Keratinocyte (primary cell): ENCODE data around the gene NCOA7.

Source experiments
- CTCF ChIP-seq, 3 experiments: IDR thresholded peaks in 1 of 3; conservative IDR thresholded peaks in 1 of 3; optimal IDR thresholded peaks in 1 of 3; 2 replicates in 2 of 3; 3 replicates in 1 of 3; pipeline versions ENCODE3 to v1.5.1; 2011; ENCODE audit warnings: low read length in 3 of 3, mild to moderate bottlenecking in 3 of 3, moderate library complexity in 2 of 3, control low read depth in 1 of 3, inconsistent platforms in 1 of 3; ENCODE audit not compliant: insufficient read depth in 2 of 3; ENCODE audit errors: extremely low read depth in 1 of 3
- EZH2 ChIP-seq: IDR thresholded peaks from one replicate; pipeline ENCODE4 v1.6.1; 2012; ENCODE audit warnings: inconsistent platforms, mild to moderate bottlenecking, low read length, moderate library complexity

GRCh38 chr6:125963817-125964216 lies 173.1 kb downstream of the NCOA7 start:
- TF ChIP-seq CTCF (optimal IDR thresholded peaks at IDR 0.05 in 1 of 3, IDR thresholded peaks at IDR 0.05 in 1 of 3, conservative IDR thresholded peaks at IDR 0.05 in 1 of 3; ENCODE audit: extremely low read depth in 1 of 3, insufficient read depth in 2 of 3, low read length in 3 of 3) (no peak), EZH2 (no peak)
